Gastrocnemius medialis (tissue), 4 donors: Measurements from ENCODE around the gene PRKAG1.

Source experiments
- POLR2A ChIP-seq, 2 donors: fragments of 450-650 bp; IDR thresholded peaks; one replicate each; pipeline ENCODE4 v1.6.1; 2017; ENCODE audit warnings: antibody characterized with exemption in 2 of 2, mild to moderate bottlenecking in 2 of 2, moderate library complexity in 2 of 2
- TF ChIP-seq, protein P1 (sequence below), 5 experiments: fragments of 450-650 bp in 3 of 5; fragments of 200-600 bp in 2 of 5; sonication (generic) in 2 of 5; IDR thresholded peaks in 4 of 5; conservative IDR thresholded peaks in 1 of 5; 1 replicate in 4 of 5; 2 replicates in 1 of 5; pipeline ENCODE4 v1.5.1; 2016 to 2019; ENCODE audit warnings: antibody characterized with exemption in 5 of 5, mild to moderate bottlenecking in 3 of 5, moderate library complexity in 3 of 5

DNA sequence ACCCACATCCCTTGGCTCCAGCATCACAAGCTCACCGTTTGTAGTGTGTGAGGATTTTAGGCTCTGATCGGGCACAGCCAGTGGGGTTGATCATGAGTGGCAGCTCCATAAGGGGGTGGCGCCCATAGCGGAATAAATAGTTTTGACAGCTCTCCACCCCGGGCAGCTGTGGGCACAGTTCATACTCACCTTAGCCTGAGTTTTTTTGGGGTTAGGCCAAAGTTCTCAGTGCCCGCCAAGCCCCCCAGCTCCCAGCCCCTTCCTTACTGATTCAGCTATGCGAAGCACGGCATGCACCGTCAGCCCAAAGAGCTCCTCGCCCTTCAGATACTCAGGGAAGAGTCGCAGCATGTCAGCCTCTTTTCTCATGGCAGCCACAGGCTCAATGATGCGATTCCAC is 6.0 kb upstream of the PRKAG1 start:
- TF ChIP-seq, protein P1, sequence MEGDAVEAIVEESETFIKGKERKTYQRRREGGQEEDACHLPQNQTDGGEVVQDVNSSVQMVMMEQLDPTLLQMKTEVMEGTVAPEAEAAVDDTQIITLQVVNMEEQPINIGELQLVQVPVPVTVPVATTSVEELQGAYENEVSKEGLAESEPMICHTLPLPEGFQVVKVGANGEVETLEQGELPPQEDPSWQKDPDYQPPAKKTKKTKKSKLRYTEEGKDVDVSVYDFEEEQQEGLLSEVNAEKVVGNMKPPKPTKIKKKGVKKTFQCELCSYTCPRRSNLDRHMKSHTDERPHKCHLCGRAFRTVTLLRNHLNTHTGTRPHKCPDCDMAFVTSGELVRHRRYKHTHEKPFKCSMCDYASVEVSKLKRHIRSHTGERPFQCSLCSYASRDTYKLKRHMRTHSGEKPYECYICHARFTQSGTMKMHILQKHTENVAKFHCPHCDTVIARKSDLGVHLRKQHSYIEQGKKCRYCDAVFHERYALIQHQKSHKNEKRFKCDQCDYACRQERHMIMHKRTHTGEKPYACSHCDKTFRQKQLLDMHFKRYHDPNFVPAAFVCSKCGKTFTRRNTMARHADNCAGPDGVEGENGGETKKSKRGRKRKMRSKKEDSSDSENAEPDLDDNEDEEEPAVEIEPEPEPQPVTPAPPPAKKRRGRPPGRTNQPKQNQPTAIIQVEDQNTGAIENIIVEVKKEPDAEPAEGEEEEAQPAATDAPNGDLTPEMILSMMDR (IDR thresholded peaks at IDR 0.05 in 4 of 5, conservative IDR thresholded peaks at IDR 0.05 in 1 of 5) = no peak
- TF ChIP-seq POLR2A (IDR thresholded peaks at IDR 0.05) = no peak
